Spleen (tissue), 11 donors: ENCODE data around the gene SMIM15. TPM values are rescaled to one million over a fixed set of nuclear protein-coding genes. Genes with fewer than 3 reads are reported as not detected.

Experiments used
- DNase-seq: peaks from one replicate; pipeline ENCODE4 v3.0.0-alpha.2; 2020
- H3K27ac ChIP-seq, 8 donors: fragments of 200-600 bp; sonication (generic) in 7 of 8; 1 replicate in 4 of 8; 2 replicates in 4 of 8; pipeline versions ENCODE4 v1.5.0 to v1.8.0; 2016 to 2021; ENCODE audit warnings: inconsistent platforms in 4 of 8, mild to moderate bottlenecking in 4 of 8, moderate library complexity in 1 of 8
- H3K27me3 ChIP-seq, 7 donors: fragments of 200-600 bp; sonication (generic) in 6 of 7; replicated peaks in 1 of 7; 1 replicate in 4 of 7; 2 replicates in 3 of 7; pipeline versions ENCODE4 v1.5.0 to v1.8.0; 2016 to 2021; ENCODE audit warnings: inconsistent platforms in 3 of 7, mild to moderate bottlenecking in 1 of 7
- H3K36me3 ChIP-seq, 6 donors: fragments of 200-600 bp; sonication (generic) in 5 of 6; 1 replicate in 4 of 6; 2 replicates in 2 of 6; pipeline versions ENCODE4 v1.5.0 to v1.8.0; 2016 to 2021; ENCODE audit warnings: inconsistent platforms in 2 of 6
- H3K4me1 ChIP-seq, 6 donors: fragments of 200-600 bp; sonication (generic) in 5 of 6; 1 replicate in 3 of 6; 2 replicates in 3 of 6; pipeline versions ENCODE4 v1.5.0 to v1.8.0; 2016 to 2021; ENCODE audit warnings: inconsistent platforms in 3 of 6
- H3K4me3 ChIP-seq, 8 donors: fragments of 200-600 bp; sonication (generic) in 7 of 8; 1 replicate in 4 of 8; 2 replicates in 4 of 8; pipeline versions ENCODE4 v1.5.0 to v1.8.0; 2016 to 2021; ENCODE audit warnings: inconsistent platforms in 4 of 8, mild to moderate bottlenecking in 4 of 8, moderate library complexity in 2 of 8
- H3K9me3 ChIP-seq, 8 donors: fragments of 200-600 bp; sonication (generic) in 7 of 8; 1 replicate in 4 of 8; 2 replicates in 4 of 8; pipeline versions ENCODE4 v1.5.0 to v1.8.0; 2016 to 2021; ENCODE audit warnings: inconsistent platforms in 4 of 8
- CTCF ChIP-seq, 11 experiments: fragments of 200-600 bp in 7 of 11; fragments of 450-650 bp in 4 of 11; sonication (generic) in 4 of 11; IDR thresholded peaks in 8 of 11; conservative IDR thresholded peaks in 3 of 11; 1 replicate in 7 of 11; 2 replicates in 4 of 11; pipeline versions ENCODE4 v1.4.0 to v1.8.0; 2016 to 2021; ENCODE audit warnings: antibody characterized with exemption in 11 of 11, inconsistent platforms in 4 of 11, mild to moderate bottlenecking in 1 of 11
- POLR2A ChIP-seq, 3 donors: fragments of 450-650 bp; IDR thresholded peaks; one replicate each; pipeline ENCODE4 v1.5.1; 2017; ENCODE audit warnings: antibody characterized with exemption in 3 of 3, mild to moderate bottlenecking in 1 of 3
- POLR2AphosphoS5 ChIP-seq, 3 donors: sonication (generic); formaldehyde crosslinking; IDR thresholded peaks; one replicate each; pipeline ENCODE4 v1.5.1; 2017; ENCODE audit warnings: antibody characterized with exemption in 3 of 3
- WGBS, 5 donors: extraction: QIAGEN DNeasy Blood & Tissue Kit in 3 of 5; methylation state at CpG; one replicate each; pipeline versions ENCODE4 v1.1.5 to v1.1.7; 2013 to 2018; 5-methylcytosine and 5-hydroxymethylcytosine counted together
- intact Hi-C: fragments of 100-400 bp; cut with DNase I; formaldehyde crosslinking; loops from one replicate; pipeline ENCODE4 v1.15.0; 2023; ENCODE audit warnings: low total_unique reads
- polyA plus RNA-seq, 3 donors: library from polyadenylated mRNA; stranded (reverse); fragments of 200-250 nt; gene quantifications; one replicate each; pipeline ENCODE4 v1.2.1, GENCODE V29; 2013
- total RNA-seq, 7 donors: library from RNA; depleted of rRNA in 3 of 7; stranded (reverse); fragments of >200 nt in 3 of 7; fragmentation: NEBNext Ultra II Directional in 4 of 7; extraction: Animal tissue kit (Norgen Biotek cat#: 25700) in 4 of 7; gene quantifications; one replicate each; pipeline versions ENCODE4 v1.1.0 to v1.2.1, GENCODE V29; 2016 to 2021
- donor health status: healthy with polysubstance abuse.
- donor health status: DM: no; HTN: no; CAD: no; lungs with moderate emphysema.
- donor health status: DM: no; HTN: no; CAD: no.
- donor health status: Bipolar disorder and iron deficiency.
- donor health status: healthy.
- donor health status: DM: no; HTN: no; CAD: no.
- donor health status: DM: yes; HTN: yes; CAD: no.

Gene SMIM15
- total and polyA plus RNA-seq, 10 donors: 14.4 to 42.9 (median 30.7) TPM

- no peak for DNase-seq
- 94 to 100% (median 97%) methylated on average over 3 of the region's 3 CpGs for WGBS, 5 donors
- Histone ChIP-seq H3K27ac (no peak overlapping the region), H3K4me1 (peaks cover 0 to 23% (median 7%) of the 10 kb centered on the region in 6 donors), H3K27me3 (no peaks in the 10 kb centered on the region), H3K4me3 (no peak overlapping the region), H3K9me3 (no peaks in the 10 kb centered on the region), H3K36me3 (no peaks in the 10 kb centered on the region)
- intact Hi-C loops: loop anchor here (10.0 kb wide), 1 partner anchor 478 kb away; no protein-coding TSS in a partner anchor
- TF ChIP-seq POLR2AphosphoS5 (IDR thresholded peaks at IDR 0.05) (no peak), POLR2A (IDR thresholded peaks at IDR 0.05) (no peak), CTCF (IDR thresholded peaks at IDR 0.05 in 8 of 11, conservative IDR thresholded peaks at IDR 0.05 in 3 of 11) (no peak)
Measured at GRCh38 chr5:61176631-61177030, 14.4 kb upstream of the SMIM15 start.

- Histone ChIP-seq H3K27me3 (no peaks in the 10 kb centered on the region), H3K36me3 (no peaks in the 10 kb centered on the region), H3K4me3 (no peak overlapping the region), H3K9me3 (no peaks in the 10 kb centered on the region), H3K27ac (no peak overlapping the region), H3K4me1 (peaks cover 0 to 4% (median 0%) of the 10 kb centered on the region in 6 donors)
- intact Hi-C loops: loop anchor here (10.0 kb wide), 1 partner anchor 483 kb away; no protein-coding TSS in a partner anchor
- no peak for TF ChIP-seq CTCF (IDR thresholded peaks at IDR 0.05 in 8 of 11, conservative IDR thresholded peaks at IDR 0.05 in 3 of 11)
- TF ChIP-seq POLR2AphosphoS5 (IDR thresholded peaks at IDR 0.05): no peak
- TF ChIP-seq POLR2A (IDR thresholded peaks at IDR 0.05): no peak
- no peak for DNase-seq
- WGBS, 5 donors: 89 to 98% (median 90%) methylated on average over 1 of the region's 1 CpG
Measured at GRCh38 chr5:61171479-61171878, 9.2 kb upstream of the SMIM15 start.

GRCh38 chr5:61168951-61169350 lies 6.7 kb upstream of the SMIM15 start:
- intact Hi-C loops: loop anchor here (10.0 kb wide), 1 partner anchor 166 kb away; the partner anchor contains the start of gene ZSWIM6
- H3K4me1 ChIP-seq: peaks cover 0 to 9% (median under 1%) of the 10 kb centered on the region in 6 donors
- 92 to 98% (median 95%) methylated on average over 8 of the region's 8 CpGs for WGBS, 5 donors
- no peak for DNase-seq
- no peaks in the 10 kb centered on the region for H3K27me3 ChIP-seq
- no peak overlapping the region for H3K4me3 ChIP-seq
- no peak overlapping the region for H3K27ac ChIP-seq
- TF ChIP-seq POLR2A (IDR thresholded peaks at IDR 0.05) (no peak), POLR2AphosphoS5 (IDR thresholded peaks at IDR 0.05) (no peak), CTCF (IDR thresholded peaks at IDR 0.05 in 8 of 11, conservative IDR thresholded peaks at IDR 0.05 in 3 of 11) (no peak)
- H3K36me3 ChIP-seq: no peaks in the 10 kb centered on the region
- no peaks in the 10 kb centered on the region for H3K9me3 ChIP-seq

GRCh38 chr5:61167382-61167781 lies 5.1 kb upstream of the SMIM15 start:
- no peaks in the 10 kb centered on the region for H3K9me3 ChIP-seq
- DNase-seq: no peak
- no peak overlapping the region for H3K4me3 ChIP-seq
- no peaks in the 10 kb centered on the region for H3K27me3 ChIP-seq
- no peak overlapping the region for H3K27ac ChIP-seq
- peaks cover 0 to 24% (median 11%) of the 10 kb centered on the region in 6 donors for H3K4me1 ChIP-seq
- intact Hi-C loops: loop anchor here (10.0 kb wide), 1 partner anchor 167 kb away; the partner anchor contains the start of gene ZSWIM6
- 57 to 68% (median 61%) methylated on average over 4 of the region's 4 CpGs for WGBS, 5 donors
- TF ChIP-seq POLR2AphosphoS5 (IDR thresholded peaks at IDR 0.05): no peak
- no peak for TF ChIP-seq POLR2A (IDR thresholded peaks at IDR 0.05)
- TF ChIP-seq CTCF (IDR thresholded peaks at IDR 0.05 in 8 of 11, conservative IDR thresholded peaks at IDR 0.05 in 3 of 11): peak in 3 of 11 experiments; percentile 9 to 16 (median 9)
- H3K36me3 ChIP-seq: no peaks in the 10 kb centered on the region
